Endodermal cell (in vitro differentiated cells): ENCODE data around the gene TXNIP. TPM values are rescaled to one million over a fixed set of nuclear protein-coding genes. Genes with fewer than 3 reads are reported as not detected.
"Not testable (repeated sequence)": the region's sequence is repeated elsewhere in the genome, so short reads cannot be mapped to it uniquely, and the experiment has no call there.

ENCODE experiments used
- DNase-seq: peaks from one replicate; pipeline ENCODE4 v3.0.0-alpha.2; 2017
- H3K27ac ChIP-seq: 2 replicates; pipeline ENCODE4 v1.5.1; 2013; ENCODE audit warnings: mild to moderate bottlenecking, low read depth, low read length, moderate library complexity
- H3K27me3 ChIP-seq: 2 replicates; pipeline ENCODE4 v1.6.1; 2013; ENCODE audit warnings: mild to moderate bottlenecking, low read length, moderate library complexity; ENCODE audit not compliant: insufficient read depth, control insufficient read depth, poor library complexity, severe bottlenecking
- H3K36me3 ChIP-seq: 2 replicates; pipeline ENCODE4 v1.7.0; 2013; ENCODE audit warnings: mild to moderate bottlenecking, low read length, moderate library complexity; ENCODE audit not compliant: control insufficient read depth, insufficient read depth
- H3K4me1 ChIP-seq: one replicate; pipeline ENCODE4 v1.7.0; 2013; ENCODE audit warnings: low read length; ENCODE audit not compliant: control insufficient read depth, insufficient read depth
- H3K4me3 ChIP-seq: 2 replicates; pipeline ENCODE4 v1.5.1; 2013; ENCODE audit warnings: mild to moderate bottlenecking, low read length, moderate library complexity
- H3K9ac ChIP-seq: 2 replicates; pipeline ENCODE4 v1.6.1; 2013; ENCODE audit warnings: mild to moderate bottlenecking, low read length, moderate library complexity; ENCODE audit not compliant: poor library complexity, severe bottlenecking; ENCODE audit errors: extremely low read depth
- H3K9me3 ChIP-seq: 2 replicates; pipeline ENCODE4 v1.6.1; 2013; ENCODE audit warnings: mild to moderate bottlenecking, low read length, moderate library complexity; ENCODE audit not compliant: control insufficient read depth
- H3K27ac Mint-ChIP-seq: 2 replicates; pipeline ENCODE4 v1.8.0; 2020; ENCODE audit warnings: mixed read lengths
- H3K27me3 Mint-ChIP-seq: 2 replicates; pipeline ENCODE4 v1.8.0; 2021; ENCODE audit warnings: mild to moderate bottlenecking, mixed read lengths; ENCODE audit not compliant: insufficient read depth
- H3K36me3 Mint-ChIP-seq: 2 replicates; pipeline ENCODE4 v1.8.0; 2020; ENCODE audit warnings: low read depth, mixed read lengths
- H3K4me1 Mint-ChIP-seq: 2 replicates; pipeline ENCODE4 v1.8.0; 2020; ENCODE audit warnings: mixed read lengths
- H3K4me3 Mint-ChIP-seq: 2 replicates; pipeline ENCODE4 v1.8.0; 2020; ENCODE audit warnings: mild to moderate bottlenecking, moderate library complexity, mixed read lengths
- H3K9me3 Mint-ChIP-seq: 2 replicates; pipeline ENCODE4 v1.8.0; 2020; ENCODE audit warnings: mild to moderate bottlenecking, mixed read lengths
- WGBS, 2 experiments: methylation state at CpG; one replicate each; pipeline versions ENCODE4 v1.1.5 to v1.1.7; 2013; ENCODE audit warnings: missing lambda C conversion rate in 2 of 2, mixed read lengths in 1 of 2; ENCODE audit not compliant: insufficient coverage in 1 of 2, insufficient read length in 1 of 2; 5-methylcytosine and 5-hydroxymethylcytosine counted together
- total RNA-seq, 2 donors: library from RNA; stranded (reverse); fragmentation: NEBNext Ultra II Directional in 1 of 2; extraction: Animal tissue kit (Norgen Biotek cat#: 25700) in 1 of 2; gene quantifications; 2 replicates in 1 of 2; 3 replicates in 1 of 2; pipeline ENCODE4 v1.2.1, GENCODE V29; 2021
- TF ChIP-seq, protein P1 (sequence below): fragments of 200-600 bp; sonication (generic); conservative IDR thresholded peaks from 2 replicates; pipeline ENCODE4 v1.5.0; 2021; ENCODE audit warnings: antibody characterized with exemption, mild to moderate bottlenecking

Gene TXNIP
- total RNA-seq, 2 donors from 2014 or later, result 9.9 to 12.2 TPM

DNA sequence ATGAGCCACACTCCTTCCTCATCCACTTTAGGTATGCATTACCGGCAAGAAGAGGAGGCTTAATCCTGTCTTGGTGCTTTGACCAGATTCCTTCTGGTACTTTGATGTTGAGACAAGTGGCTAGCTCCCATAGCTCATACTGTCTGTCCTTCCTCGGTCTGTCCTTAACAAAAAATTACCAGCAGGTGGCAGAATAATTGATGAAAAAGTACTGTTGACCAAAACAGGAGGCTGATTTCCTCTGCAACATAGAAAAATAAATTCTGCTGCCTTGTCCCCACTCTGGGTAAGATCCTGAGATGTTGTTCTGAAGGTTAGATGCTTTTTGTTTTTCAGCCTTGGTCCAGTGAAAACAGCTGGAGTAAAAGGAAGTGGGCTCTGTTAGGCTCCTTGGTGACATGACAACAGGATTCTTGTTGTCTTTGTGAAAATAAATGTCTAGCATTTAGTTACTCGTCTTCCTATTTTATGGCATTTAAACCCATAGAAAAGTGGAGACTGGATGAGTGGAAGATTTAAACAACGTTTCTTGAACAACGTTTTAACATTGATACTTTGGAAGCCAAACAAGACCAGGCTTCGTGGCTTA is 36.3 kb upstream of the TXNIP start:
- Mint-ChIP-seq H3K36me3 (no peaks in the 10 kb centered on the region), H3K27me3 (peaks cover 3% of the 10 kb centered on the region), H3K4me3 (no peak overlapping the region), H3K9me3 (peaks cover 2% of the 10 kb centered on the region), H3K4me1 (peaks cover 6% of the 10 kb centered on the region), H3K27ac (no peak overlapping the region)
- H3K36me3 ChIP-seq, result no peaks in the 10 kb centered on the region
- no peak overlapping the region for H3K4me3 ChIP-seq
- no peak overlapping the region for H3K27ac ChIP-seq
- DNase-seq, result no peak
- WGBS, 2 experiments, result 69 to 72% methylated on average over 5 to 6 of the region's 6 CpGs
- no peak overlapping the region for H3K9ac ChIP-seq
- no peaks in the 10 kb centered on the region for H3K27me3 ChIP-seq
- H3K9me3 ChIP-seq, result no peaks in the 10 kb centered on the region
- no peaks in the 10 kb centered on the region for H3K4me1 ChIP-seq
- TF ChIP-seq, protein P1, sequence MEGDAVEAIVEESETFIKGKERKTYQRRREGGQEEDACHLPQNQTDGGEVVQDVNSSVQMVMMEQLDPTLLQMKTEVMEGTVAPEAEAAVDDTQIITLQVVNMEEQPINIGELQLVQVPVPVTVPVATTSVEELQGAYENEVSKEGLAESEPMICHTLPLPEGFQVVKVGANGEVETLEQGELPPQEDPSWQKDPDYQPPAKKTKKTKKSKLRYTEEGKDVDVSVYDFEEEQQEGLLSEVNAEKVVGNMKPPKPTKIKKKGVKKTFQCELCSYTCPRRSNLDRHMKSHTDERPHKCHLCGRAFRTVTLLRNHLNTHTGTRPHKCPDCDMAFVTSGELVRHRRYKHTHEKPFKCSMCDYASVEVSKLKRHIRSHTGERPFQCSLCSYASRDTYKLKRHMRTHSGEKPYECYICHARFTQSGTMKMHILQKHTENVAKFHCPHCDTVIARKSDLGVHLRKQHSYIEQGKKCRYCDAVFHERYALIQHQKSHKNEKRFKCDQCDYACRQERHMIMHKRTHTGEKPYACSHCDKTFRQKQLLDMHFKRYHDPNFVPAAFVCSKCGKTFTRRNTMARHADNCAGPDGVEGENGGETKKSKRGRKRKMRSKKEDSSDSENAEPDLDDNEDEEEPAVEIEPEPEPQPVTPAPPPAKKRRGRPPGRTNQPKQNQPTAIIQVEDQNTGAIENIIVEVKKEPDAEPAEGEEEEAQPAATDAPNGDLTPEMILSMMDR, result peak; percentile 64

DNA sequence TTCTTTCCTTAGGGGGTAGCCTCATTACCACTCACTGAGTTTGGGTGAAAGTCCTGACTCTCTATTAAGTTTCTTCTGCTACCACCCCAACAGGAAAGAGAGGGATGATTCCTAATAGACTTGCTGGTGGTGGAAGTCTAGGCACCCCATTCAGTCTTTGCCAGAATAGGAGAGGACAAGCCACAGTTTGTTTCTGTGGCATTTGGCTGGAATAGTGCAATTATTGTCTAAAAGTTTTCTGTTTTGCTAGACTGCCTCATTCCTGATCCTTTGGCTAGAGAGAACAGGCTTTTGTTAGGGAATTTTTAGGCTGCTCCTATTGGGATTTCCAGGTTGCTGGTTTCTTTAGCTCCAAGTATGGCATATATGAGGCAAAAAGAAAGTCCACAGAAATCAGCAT is 35.1 kb upstream of the TXNIP start:
- no peak overlapping the region for H3K9ac ChIP-seq
- peaks cover 2% of the 10 kb centered on the region for H3K9me3 Mint-ChIP-seq
- no peak overlapping the region for H3K4me3 Mint-ChIP-seq
- H3K27me3 ChIP-seq, result no peaks in the 10 kb centered on the region
- H3K4me1 Mint-ChIP-seq, result peaks cover 6% of the 10 kb centered on the region
- TF ChIP-seq, protein P1, result no peak
- peaks cover 3% of the 10 kb centered on the region for H3K27me3 Mint-ChIP-seq
- no peaks in the 10 kb centered on the region for H3K36me3 Mint-ChIP-seq
- no peak overlapping the region for H3K4me3 ChIP-seq
- no peak overlapping the region for H3K27ac ChIP-seq
- H3K27ac Mint-ChIP-seq, result no peak overlapping the region
- no peaks in the 10 kb centered on the region for H3K9me3 ChIP-seq
- no peaks in the 10 kb centered on the region for H3K4me1 ChIP-seq
- no peaks in the 10 kb centered on the region for H3K36me3 ChIP-seq
- DNase-seq, result no peak

DNA sequence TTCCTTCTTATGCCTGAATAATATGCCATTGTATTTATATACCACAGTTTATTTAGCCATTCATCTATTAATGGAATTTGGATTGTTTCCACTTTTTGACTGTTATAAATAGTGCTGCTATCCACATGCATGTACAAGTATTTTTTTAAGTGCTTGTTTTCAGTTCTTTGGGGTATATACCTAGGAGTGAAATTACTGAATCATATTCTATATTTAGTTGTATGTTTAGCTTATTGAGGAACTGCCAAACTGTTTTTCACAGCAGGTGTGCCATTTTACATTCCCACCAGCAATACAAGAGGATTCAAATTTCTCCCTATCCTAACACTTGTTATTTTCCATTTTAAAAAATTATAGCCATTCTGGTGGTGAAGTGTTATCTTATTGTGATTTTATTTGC is 32.7 kb upstream of the TXNIP start:
- Mint-ChIP-seq H3K36me3 (no peaks in the 10 kb centered on the region), H3K9me3 (peaks cover 2% of the 10 kb centered on the region), H3K4me3 (no peak overlapping the region), H3K27ac (no peak overlapping the region), H3K4me1 (peaks cover 6% of the 10 kb centered on the region), H3K27me3 (peaks cover 5% of the 10 kb centered on the region)
- no peak for DNase-seq
- H3K27ac ChIP-seq, result no peak overlapping the region
- TF ChIP-seq, protein P1, result no peak
- H3K9ac ChIP-seq, result no peak overlapping the region
- H3K9me3 ChIP-seq, result no peaks in the 10 kb centered on the region
- H3K4me1 ChIP-seq, result no peaks in the 10 kb centered on the region
- no peaks in the 10 kb centered on the region for H3K36me3 ChIP-seq
- no peaks in the 10 kb centered on the region for H3K27me3 ChIP-seq
- H3K4me3 ChIP-seq, result no peak overlapping the region

DNA sequence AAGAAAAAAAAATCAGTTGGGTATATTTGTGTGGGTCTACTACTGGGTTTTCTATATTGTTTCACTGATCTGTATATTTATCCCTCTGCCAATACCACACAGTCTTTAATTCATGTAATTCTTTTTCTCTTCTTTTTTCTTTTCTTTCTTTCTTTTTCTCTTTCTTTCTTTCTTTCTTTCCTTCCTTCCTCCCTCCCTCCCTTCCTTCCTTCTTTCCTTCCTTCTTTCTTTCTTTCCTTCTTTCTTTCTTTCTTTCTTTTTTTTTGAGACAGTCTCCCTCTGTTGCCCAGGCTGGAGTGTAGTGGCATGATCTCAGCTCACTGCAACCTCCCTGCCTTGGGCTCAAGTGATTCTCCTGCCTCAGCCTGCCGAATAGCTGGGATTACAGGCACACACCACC is 30.3 kb upstream of the TXNIP start:
- not testable (repeated sequence) for H3K36me3 ChIP-seq, H3K9me3 ChIP-seq, H3K4me3 Mint-ChIP-seq, H3K4me1 ChIP-seq, H3K9ac ChIP-seq, H3K4me1 Mint-ChIP-seq, H3K27me3 ChIP-seq, H3K27ac ChIP-seq, H3K4me3 ChIP-seq, H3K36me3 Mint-ChIP-seq, DNase-seq, H3K9me3 Mint-ChIP-seq, H3K27ac Mint-ChIP-seq
- WGBS, 2 experiments, result 90% methylated on average over 1 of the region's 1 CpG; no CpG with 5 or more reads in 1 of the 2 experiments
- H3K27me3 Mint-ChIP-seq, result peaks cover 18% of the 10 kb centered on the region

DNA sequence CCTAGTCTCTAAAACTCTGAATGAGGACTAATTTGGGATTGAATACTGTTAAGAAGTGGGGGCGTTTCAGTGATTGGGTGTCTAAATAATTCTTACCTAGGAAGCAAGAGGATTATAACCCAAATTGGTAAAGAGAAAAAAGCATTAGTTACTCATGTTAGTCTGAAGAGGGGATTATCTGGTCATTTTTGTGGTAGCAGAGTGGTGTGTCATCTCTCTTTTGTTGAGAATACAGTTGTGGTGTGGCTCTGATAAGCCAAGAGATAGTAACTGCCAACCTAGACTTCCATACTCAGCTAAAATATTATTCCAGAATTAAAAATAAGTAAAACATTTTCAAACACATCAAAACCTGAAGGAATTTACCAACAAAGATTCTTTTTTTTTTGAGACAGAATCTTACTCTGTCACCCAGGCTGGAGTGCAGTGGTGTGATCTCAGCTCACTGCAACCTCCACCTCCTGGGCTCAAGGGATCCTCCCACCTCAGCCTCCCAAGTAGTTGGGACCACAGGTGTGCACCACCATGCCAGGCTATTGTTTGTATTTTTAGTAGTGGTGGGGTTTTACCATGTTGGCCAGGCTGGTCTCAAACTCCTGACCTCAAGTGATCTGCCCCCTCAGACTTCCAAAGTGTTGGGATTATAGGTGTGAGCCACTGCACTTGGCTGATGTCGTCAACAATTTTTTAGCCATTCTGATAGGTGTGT is 29.6 kb upstream of the TXNIP start:
- H3K36me3 ChIP-seq, H3K9me3 ChIP-seq, H3K4me3 ChIP-seq, H3K36me3 Mint-ChIP-seq, H3K4me3 Mint-ChIP-seq, H3K9ac ChIP-seq, DNase-seq, H3K27ac ChIP-seq, H3K27ac Mint-ChIP-seq, H3K4me1 Mint-ChIP-seq, H3K9me3 Mint-ChIP-seq, H3K4me1 ChIP-seq: not testable (repeated sequence)
- peaks cover 13% of the 10 kb centered on the region for H3K27me3 ChIP-seq
- H3K27me3 Mint-ChIP-seq, result peaks cover 26% of the 10 kb centered on the region
- WGBS, 2 experiments, result 95 to 100% methylated on average over 2 of the region's 2 CpGs
